Kidney epithelial cell (primary cell): Measurements from ENCODE around the gene SLC6A19. TPM values are rescaled to one million over a fixed set of nuclear protein-coding genes. Genes with fewer than 3 reads are reported as not detected.

Experiments used
- DNase-seq: peaks from one replicate; pipeline ENCODE4 v3.0.0-alpha.2; 2010; ENCODE audit warnings: low read depth
- H3K27me3 ChIP-seq: 2 replicates; pipeline ENCODE4 v1.6.0; 2011; ENCODE audit warnings: low read length; ENCODE audit not compliant: control insufficient read depth, insufficient read depth
- H3K36me3 ChIP-seq: 2 replicates; pipeline ENCODE4 v1.5.1; 2011; ENCODE audit warnings: low read length; ENCODE audit not compliant: control insufficient read depth, insufficient read depth
- H3K4me3 ChIP-seq: 2 replicates; pipeline ENCODE4 v1.5.1; 2011; ENCODE audit warnings: low read depth, mild to moderate bottlenecking, control low read depth, low read length
- CTCF ChIP-seq: IDR thresholded peaks from 2 replicates; pipeline ENCODE4 v1.5.1; 2011; ENCODE audit warnings: mild to moderate bottlenecking, moderate library complexity, low read length, control low read depth, inconsistent platforms; ENCODE audit not compliant: insufficient read depth, poor library complexity, severe bottlenecking
- total RNA-seq: library from RNA; depleted of rRNA; stranded (reverse); fragments of >200 nt; gene quantifications from 2 replicates; pipeline ENCODE4 v1.2.3, GENCODE V29; 2015

Gene SLC6A19
- total RNA-seq, 1 donor from 2014 or later, result not detected

DNA sequence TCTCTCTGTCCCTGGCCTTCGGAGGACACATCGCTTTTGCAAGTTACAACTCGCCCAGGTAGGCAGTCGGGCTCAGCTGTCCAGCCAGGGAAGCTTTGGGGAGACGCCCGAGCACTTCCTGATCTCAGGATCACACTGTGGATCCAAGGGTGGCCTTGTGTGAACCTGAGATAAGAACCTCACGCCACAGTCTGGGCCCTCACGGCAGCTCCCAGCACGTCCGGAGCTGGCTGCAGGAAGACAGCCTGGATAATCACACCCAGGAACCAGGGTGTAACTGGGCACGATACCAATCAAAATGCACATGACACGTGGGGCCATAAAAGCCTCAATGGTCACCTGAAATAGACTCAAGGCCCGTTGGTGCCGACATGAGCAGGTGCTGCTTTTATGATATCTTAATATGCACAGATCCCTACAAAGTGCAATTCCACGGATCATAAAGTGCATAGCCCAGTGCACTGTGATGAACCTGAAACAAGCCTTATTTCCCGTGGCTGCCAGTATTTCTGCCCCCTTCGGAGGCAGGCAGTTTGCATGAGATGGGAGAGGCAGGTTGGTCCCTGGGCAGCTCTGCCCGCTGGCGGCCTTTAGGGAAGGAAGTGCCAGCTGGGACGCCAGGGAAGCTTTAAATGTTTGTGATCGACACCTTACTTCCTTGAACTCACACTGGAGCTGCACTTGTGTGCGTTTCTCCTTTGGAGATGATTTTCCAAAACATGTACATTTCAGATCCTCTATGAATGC is 38.3 kb downstream of the SLC6A19 start:
- Histone ChIP-seq H3K36me3 (no peaks in the 10 kb centered on the region), H3K4me3 (no peak overlapping the region), H3K27me3 (peaks cover 2% of the 10 kb centered on the region)
- no peak for TF ChIP-seq CTCF
- no peak for DNase-seq

DNA sequence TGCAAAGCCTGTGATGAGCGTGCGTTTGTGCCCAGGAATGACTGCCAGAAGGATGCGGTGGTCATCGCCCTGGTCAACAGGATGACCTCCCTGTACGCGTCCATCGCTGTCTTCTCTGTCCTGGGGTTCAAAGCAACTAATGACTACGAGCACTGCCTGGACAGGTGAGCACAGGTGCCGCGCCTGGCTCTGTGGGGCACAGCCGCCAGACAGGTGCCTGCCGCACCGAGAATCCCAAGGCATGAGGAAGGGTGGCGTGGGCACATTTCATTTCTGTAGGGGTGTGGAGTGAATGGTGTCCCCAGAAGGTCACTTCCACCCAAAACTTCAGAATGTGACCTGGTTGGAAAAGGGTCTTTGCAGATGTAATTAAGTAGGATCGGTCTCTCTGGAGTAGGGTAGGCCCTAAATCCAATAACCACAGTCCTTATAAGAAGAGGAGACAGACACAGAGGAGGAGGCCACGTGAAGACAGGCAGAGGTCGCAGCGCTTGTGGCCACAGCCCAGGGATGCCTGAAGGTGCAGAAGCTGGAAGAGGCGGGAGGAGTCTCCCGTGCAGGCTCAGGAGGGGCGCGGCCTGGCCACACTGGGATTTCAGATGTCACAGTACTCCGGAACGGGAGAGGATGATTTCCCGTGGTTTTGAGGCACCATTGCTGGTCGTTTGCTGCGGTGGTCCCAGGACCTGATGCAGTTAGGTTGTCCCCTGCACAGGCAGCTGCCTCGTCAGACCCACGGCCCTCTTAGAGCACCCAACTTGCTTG is 39.3 kb downstream of the SLC6A19 start:
- DNase-seq, result no peak
- Histone ChIP-seq H3K27me3 (peaks cover 11% of the 10 kb centered on the region), H3K4me3 (no peak overlapping the region), H3K36me3 (no peaks in the 10 kb centered on the region)
- no peak for TF ChIP-seq CTCF

DNA sequence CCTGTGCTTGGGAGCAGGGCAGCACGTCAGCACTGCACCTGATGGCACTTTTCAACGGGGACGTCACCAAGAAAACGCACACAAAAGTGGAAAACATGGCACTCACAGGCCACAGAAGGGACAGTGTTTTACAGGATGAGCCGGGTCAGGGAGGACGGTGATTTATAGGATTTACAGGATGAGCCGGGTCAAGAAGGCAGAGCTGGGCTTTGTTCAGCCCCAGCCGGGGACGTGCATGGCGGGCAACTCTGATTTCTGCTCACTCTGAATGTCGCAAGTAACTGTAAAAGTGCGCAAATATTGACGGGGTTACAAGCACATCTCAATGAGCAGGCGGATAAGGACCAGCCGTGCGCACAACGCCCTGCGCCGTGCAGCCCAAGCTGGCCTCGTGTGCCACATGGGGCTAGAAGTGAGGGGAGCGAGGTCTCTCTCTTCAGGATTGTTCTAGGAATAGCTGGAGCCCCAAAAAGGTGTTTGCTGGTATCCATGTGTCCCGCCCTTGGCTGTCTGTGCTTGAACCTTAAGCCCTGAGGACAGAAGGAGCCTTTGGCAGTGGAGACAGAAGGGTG is 40.2 kb downstream of the SLC6A19 start:
- TF ChIP-seq CTCF, result no peak
- DNase-seq, result no peak
- H3K27me3 ChIP-seq, result peaks cover 20% of the 10 kb centered on the region
- H3K4me3 ChIP-seq, result no peak overlapping the region
- no peaks in the 10 kb centered on the region for H3K36me3 ChIP-seq

DNA sequence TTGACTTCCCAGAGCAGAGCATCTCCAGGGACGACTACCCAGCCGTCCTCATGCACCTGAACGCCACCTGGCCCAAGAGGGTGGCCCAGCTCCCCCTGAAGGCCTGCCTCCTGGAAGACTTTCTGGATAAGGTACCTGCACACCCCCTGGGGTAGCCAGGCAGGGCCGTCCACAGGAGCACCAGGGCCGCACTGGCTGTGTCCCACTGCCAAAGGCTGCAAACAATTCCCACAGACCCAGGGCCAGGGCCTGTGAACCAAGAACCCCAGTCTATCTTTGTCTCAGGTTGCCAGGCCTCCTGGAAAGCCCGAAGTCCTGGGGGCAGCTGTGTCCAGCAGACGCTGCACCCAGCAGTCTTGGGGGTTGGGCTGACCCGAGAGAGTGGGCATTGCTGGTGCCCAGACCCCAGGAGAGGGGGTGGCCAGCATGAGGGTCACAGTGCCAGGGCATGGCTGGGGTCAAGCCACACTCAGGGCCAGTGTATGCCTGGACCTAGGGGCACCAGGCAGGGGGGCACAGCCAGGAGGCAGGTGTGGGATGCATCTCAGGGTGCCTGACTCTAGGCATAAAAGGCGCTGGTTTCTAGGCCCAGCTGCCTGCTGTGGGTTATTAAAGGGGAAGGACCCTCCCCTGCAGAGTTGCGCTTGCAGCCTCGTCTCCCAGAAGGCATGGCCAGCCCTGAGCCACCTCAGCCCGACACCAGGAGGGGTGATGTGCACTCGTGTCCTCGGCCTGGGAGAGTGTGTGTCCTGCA is 41.5 kb downstream of the SLC6A19 start:
- TF ChIP-seq CTCF, result no peak
- Histone ChIP-seq H3K36me3 (no peaks in the 10 kb centered on the region), H3K27me3 (peaks cover 27% of the 10 kb centered on the region), H3K4me3 (no peak overlapping the region)
- DNase-seq, result no peak

GRCh38 chr5:1243487-1244130 is 42.2 kb downstream of the SLC6A19 start:
- Histone ChIP-seq H3K4me3 (no peak overlapping the region), H3K36me3 (no peaks in the 10 kb centered on the region), H3K27me3 (peaks cover 27% of the 10 kb centered on the region)
- no peak for TF ChIP-seq CTCF
- no peak for DNase-seq
